Measurements from ENCODE around the gene USP49.

DNA sequence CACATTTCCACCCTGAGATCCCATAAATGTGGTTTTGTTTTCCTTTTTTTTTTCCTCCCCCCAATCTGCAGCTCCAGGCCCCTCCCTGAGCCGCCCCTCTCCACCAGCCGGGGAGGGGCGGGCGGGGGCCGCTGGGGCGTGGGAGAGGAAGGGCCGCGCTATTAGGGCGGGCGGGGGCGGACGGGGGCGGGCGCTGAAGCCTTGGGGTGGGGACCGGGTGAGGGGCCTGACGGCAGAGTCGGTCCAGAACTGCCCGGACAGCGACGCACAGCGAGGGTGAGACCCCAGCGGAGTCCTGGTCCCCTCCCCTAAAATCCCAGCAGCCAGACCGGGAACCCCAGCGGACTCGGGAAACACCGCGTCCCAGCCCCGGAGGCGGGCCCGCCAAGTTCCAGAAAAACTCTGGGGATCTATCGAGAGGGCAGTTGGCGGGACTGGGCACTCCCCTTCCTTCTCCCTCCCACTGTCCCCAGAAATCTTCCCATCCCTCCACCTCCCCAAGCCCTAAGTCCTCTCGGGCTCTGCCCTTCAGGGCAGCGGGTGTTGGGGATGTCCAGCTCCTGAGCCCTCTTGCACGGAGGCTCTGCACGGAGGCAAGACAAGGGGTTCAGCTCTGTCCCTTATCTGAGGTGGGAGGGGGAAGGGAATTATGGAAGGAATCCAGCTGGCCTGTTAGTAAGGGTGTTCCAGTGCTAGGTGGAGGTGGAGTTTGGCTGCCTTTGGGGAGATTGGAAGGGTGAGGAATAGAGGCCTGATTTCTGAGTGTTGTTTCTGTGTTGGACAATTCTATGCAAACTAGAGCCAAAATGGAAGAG is 114.4 kb downstream of the USP49 start, which contains the start of gene PRICKLE4:
- TF ChIP-seq, protein P1, sequence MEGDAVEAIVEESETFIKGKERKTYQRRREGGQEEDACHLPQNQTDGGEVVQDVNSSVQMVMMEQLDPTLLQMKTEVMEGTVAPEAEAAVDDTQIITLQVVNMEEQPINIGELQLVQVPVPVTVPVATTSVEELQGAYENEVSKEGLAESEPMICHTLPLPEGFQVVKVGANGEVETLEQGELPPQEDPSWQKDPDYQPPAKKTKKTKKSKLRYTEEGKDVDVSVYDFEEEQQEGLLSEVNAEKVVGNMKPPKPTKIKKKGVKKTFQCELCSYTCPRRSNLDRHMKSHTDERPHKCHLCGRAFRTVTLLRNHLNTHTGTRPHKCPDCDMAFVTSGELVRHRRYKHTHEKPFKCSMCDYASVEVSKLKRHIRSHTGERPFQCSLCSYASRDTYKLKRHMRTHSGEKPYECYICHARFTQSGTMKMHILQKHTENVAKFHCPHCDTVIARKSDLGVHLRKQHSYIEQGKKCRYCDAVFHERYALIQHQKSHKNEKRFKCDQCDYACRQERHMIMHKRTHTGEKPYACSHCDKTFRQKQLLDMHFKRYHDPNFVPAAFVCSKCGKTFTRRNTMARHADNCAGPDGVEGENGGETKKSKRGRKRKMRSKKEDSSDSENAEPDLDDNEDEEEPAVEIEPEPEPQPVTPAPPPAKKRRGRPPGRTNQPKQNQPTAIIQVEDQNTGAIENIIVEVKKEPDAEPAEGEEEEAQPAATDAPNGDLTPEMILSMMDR (conservative IDR thresholded peaks at IDR 0.05; ENCODE audit: low read depth, low read length): no peak
- TF ChIP-seq EZH2 (IDR thresholded peaks at IDR 0.05; ENCODE audit: low read length, unreplicated experiment) (no peak), EZH2phosphoT487 (IDR thresholded peaks at IDR 0.05; ENCODE audit: borderline replicate concordance, low read length) (no peak)

Data from PC-3 (cell line).